ENCODE results near the gene RPAP3. TPM values are rescaled to one million over a fixed set of nuclear protein-coding genes. Genes with fewer than 3 reads are reported as not detected.

Gene RPAP3
- polyA plus RNA-seq, 1 donor (not counting 4 experiments of a cell fraction or from before 2014, with no cell fraction given) = 22.9 TPM

GRCh38 chr12:47730341-47730744, 24.5 kb upstream of the RPAP3 start:
- no peak for DNase-seq (ENCODE audit: low read depth, low spot score)
- no peak overlapping the region for H3K4me2 ChIP-seq (ENCODE audit: control insufficient read depth, extremely low read depth, insufficient read depth, low read depth, low read length)
- no peak overlapping the region for H2AFZ ChIP-seq (ENCODE audit: control insufficient read depth, low read length)
- H4K20me1 ChIP-seq (ENCODE audit: control insufficient read depth, extremely low read depth, insufficient read depth, low read length) = no peaks in the 10 kb centered on the region
- no peak overlapping the region for H3K9ac ChIP-seq (ENCODE audit: control insufficient read depth, extremely low read depth, insufficient read depth, low read length)
- no peaks in the 10 kb centered on the region for H3K36me3 ChIP-seq (ENCODE audit: control insufficient read depth in 2 of 2, extremely low read depth in 1 of 2, insufficient read depth in 2 of 2, low read length in 2 of 2)
- no peaks in the 10 kb centered on the region for H3K27me3 ChIP-seq (ENCODE audit: control insufficient read depth, extremely low read depth, insufficient read depth, low read length)
- H3K79me2 ChIP-seq (ENCODE audit: control insufficient read depth, insufficient read depth, low read length) = no peaks in the 10 kb centered on the region
- H3K4me3 ChIP-seq (ENCODE audit: control insufficient read depth in 2 of 3, extremely low read depth in 1 of 3, insufficient read depth in 2 of 3, low read depth in 1 of 3, low read length in 3 of 3) = no peak overlapping the region
- no peak overlapping the region for H3K27ac ChIP-seq (ENCODE audit: control insufficient read depth, insufficient read depth, low read length)
- H3K9me3 ChIP-seq (ENCODE audit: control insufficient read depth, low read depth, low read length) = no peaks in the 10 kb centered on the region
- dilution Hi-C loops (cut with MboI; ENCODE audit: extremely low pct_ligation_motif_present, low sequenced_read_pairs) = no loop called here
- TF ChIP-seq, protein P1, sequence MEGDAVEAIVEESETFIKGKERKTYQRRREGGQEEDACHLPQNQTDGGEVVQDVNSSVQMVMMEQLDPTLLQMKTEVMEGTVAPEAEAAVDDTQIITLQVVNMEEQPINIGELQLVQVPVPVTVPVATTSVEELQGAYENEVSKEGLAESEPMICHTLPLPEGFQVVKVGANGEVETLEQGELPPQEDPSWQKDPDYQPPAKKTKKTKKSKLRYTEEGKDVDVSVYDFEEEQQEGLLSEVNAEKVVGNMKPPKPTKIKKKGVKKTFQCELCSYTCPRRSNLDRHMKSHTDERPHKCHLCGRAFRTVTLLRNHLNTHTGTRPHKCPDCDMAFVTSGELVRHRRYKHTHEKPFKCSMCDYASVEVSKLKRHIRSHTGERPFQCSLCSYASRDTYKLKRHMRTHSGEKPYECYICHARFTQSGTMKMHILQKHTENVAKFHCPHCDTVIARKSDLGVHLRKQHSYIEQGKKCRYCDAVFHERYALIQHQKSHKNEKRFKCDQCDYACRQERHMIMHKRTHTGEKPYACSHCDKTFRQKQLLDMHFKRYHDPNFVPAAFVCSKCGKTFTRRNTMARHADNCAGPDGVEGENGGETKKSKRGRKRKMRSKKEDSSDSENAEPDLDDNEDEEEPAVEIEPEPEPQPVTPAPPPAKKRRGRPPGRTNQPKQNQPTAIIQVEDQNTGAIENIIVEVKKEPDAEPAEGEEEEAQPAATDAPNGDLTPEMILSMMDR (optimal IDR thresholded peaks at IDR 0.05 in 1 of 3, IDR thresholded peaks at IDR 0.05 in 1 of 3, conservative IDR thresholded peaks at IDR 0.05 in 1 of 3; ENCODE audit: extremely low read depth in 1 of 3, insufficient read depth in 2 of 3, low read length in 3 of 3) = no peak
- no peak for TF ChIP-seq EZH2 (IDR thresholded peaks at IDR 0.05; ENCODE audit: low read length)
- H3K4me1 ChIP-seq (ENCODE audit: control insufficient read depth, extremely low read depth, insufficient read depth, low read length) = peaks cover 14% of the 10 kb centered on the region
- FAIRE-seq = no peak
- H3K9me1 ChIP-seq (ENCODE audit: control insufficient read depth, extremely low read depth, insufficient read depth, low read length) = no peaks in the 10 kb centered on the region

GRCh38 chr12:47729233-47729632, 23.4 kb upstream of the RPAP3 start:
- H3K9me3 ChIP-seq (ENCODE audit: control insufficient read depth, low read depth, low read length) = no peaks in the 10 kb centered on the region
- no peaks in the 10 kb centered on the region for H4K20me1 ChIP-seq (ENCODE audit: control insufficient read depth, extremely low read depth, insufficient read depth, low read length)
- no peak for DNase-seq (ENCODE audit: low read depth, low spot score)
- no peak for FAIRE-seq
- dilution Hi-C loops (cut with MboI; ENCODE audit: extremely low pct_ligation_motif_present, low sequenced_read_pairs) = no loop called here
- no peaks in the 10 kb centered on the region for H3K27me3 ChIP-seq (ENCODE audit: control insufficient read depth, extremely low read depth, insufficient read depth, low read length)
- H3K9ac ChIP-seq (ENCODE audit: control insufficient read depth, extremely low read depth, insufficient read depth, low read length) = no peak overlapping the region
- H3K36me3 ChIP-seq (ENCODE audit: control insufficient read depth in 2 of 2, extremely low read depth in 1 of 2, insufficient read depth in 2 of 2, low read length in 2 of 2) = no peaks in the 10 kb centered on the region
- H3K4me3 ChIP-seq (ENCODE audit: control insufficient read depth in 2 of 3, extremely low read depth in 1 of 3, insufficient read depth in 2 of 3, low read depth in 1 of 3, low read length in 3 of 3) = no peak overlapping the region
- no peak overlapping the region for H3K27ac ChIP-seq (ENCODE audit: control insufficient read depth, insufficient read depth, low read length)
- no peak overlapping the region for H2AFZ ChIP-seq (ENCODE audit: control insufficient read depth, low read length)
- no peaks in the 10 kb centered on the region for H3K79me2 ChIP-seq (ENCODE audit: control insufficient read depth, insufficient read depth, low read length)
- peaks cover 18% of the 10 kb centered on the region for H3K4me1 ChIP-seq (ENCODE audit: control insufficient read depth, extremely low read depth, insufficient read depth, low read length)
- no peaks in the 10 kb centered on the region for H3K9me1 ChIP-seq (ENCODE audit: control insufficient read depth, extremely low read depth, insufficient read depth, low read length)
- TF ChIP-seq EZH2 (IDR thresholded peaks at IDR 0.05; ENCODE audit: low read length) = no peak
- TF ChIP-seq, protein P1 (optimal IDR thresholded peaks at IDR 0.05 in 1 of 3, IDR thresholded peaks at IDR 0.05 in 1 of 3, conservative IDR thresholded peaks at IDR 0.05 in 1 of 3; ENCODE audit: extremely low read depth in 1 of 3, insufficient read depth in 2 of 3, low read length in 3 of 3) = no peak
- no peak overlapping the region for H3K4me2 ChIP-seq (ENCODE audit: control insufficient read depth, extremely low read depth, insufficient read depth, low read depth, low read length)

Measured in keratinocyte (primary cell).